Aorta (tissue), 5 donors: ENCODE results near the gene TTLL8. TPM values are rescaled to one million over a fixed set of nuclear protein-coding genes. Genes with fewer than 3 reads are reported as not detected.

Experiments
- ATAC-seq: fragments of 200-7000 bp; cut with Tn5 transposase; one replicate; pipeline ENCODE4 v1.9.1; 2022; ENCODE audit warnings: moderate library complexity; ENCODE audit not compliant: low FRiP score
- DNase-seq, 2 donors: peaks; one replicate each; pipeline ENCODE4 v3.0.0-alpha.2; 2020
- H3K27ac ChIP-seq, 2 donors: one replicate each; pipeline ENCODE4 v1.5.1; 2013; ENCODE audit warnings: low read length in 2 of 2, mild to moderate bottlenecking in 2 of 2, moderate library complexity in 2 of 2, control low read depth in 1 of 2, inconsistent platforms in 1 of 2, low read depth in 1 of 2
- H3K27me3 ChIP-seq, 2 donors: one replicate each; pipeline ENCODE4 v1.6.1; 2013; ENCODE audit warnings: control low read depth in 1 of 2, low read length in 1 of 2, mild to moderate bottlenecking in 1 of 2, moderate library complexity in 1 of 2; ENCODE audit not compliant: insufficient read depth in 2 of 2, control insufficient read depth in 1 of 2
- H3K36me3 ChIP-seq, 2 donors: one replicate each; pipeline ENCODE4 v1.6.1; 2013; ENCODE audit warnings: control low read depth in 1 of 2, low read length in 1 of 2, mild to moderate bottlenecking in 1 of 2; ENCODE audit not compliant: insufficient read depth in 2 of 2, control insufficient read depth in 1 of 2
- H3K4me1 ChIP-seq, 2 donors: one replicate each; pipeline ENCODE4 v1.6.1; 2013; ENCODE audit warnings: low read length in 2 of 2, control low read depth in 1 of 2, mild to moderate bottlenecking in 1 of 2, moderate library complexity in 1 of 2; ENCODE audit not compliant: insufficient read depth in 2 of 2, control insufficient read depth in 1 of 2
- H3K4me3 ChIP-seq, 2 donors: one replicate each; pipeline ENCODE4 v1.5.1; 2013; ENCODE audit warnings: low read length in 2 of 2, control low read depth in 1 of 2, mild to moderate bottlenecking in 1 of 2
- H3K9me3 ChIP-seq: one replicate; pipeline ENCODE4 v1.6.1; 2013; ENCODE audit warnings: mild to moderate bottlenecking, low read length; ENCODE audit not compliant: control insufficient read depth
- WGBS, 2 donors: extraction: QIAGEN DNeasy Blood & Tissue Kit; methylation state at CpG; one replicate each; pipeline ENCODE4 v1.1.7; 2013; 5-methylcytosine and 5-hydroxymethylcytosine counted together
- intact Hi-C, 2 donors: fragments of 100-400 bp; cut with DNase I; formaldehyde crosslinking; loops; one replicate each; pipeline versions ENCODE4 v1.14.2 to v1.15.0; 2022
- polyA plus RNA-seq, 2 donors: library from polyadenylated mRNA; stranded (reverse); fragments of 200-250 nt; gene quantifications; one replicate each; pipeline ENCODE4 v1.2.3, GENCODE V29; 2013
- total RNA-seq, 2 donors: library from RNA; stranded (reverse); fragmentation: NEBNext Ultra II Directional; extraction: Animal tissue kit (Norgen Biotek cat#: 25700); gene quantifications; one replicate each; pipeline ENCODE4 v1.2.1, GENCODE V29; 2021
- donor health status: healthy with polysubstance abuse.
- donor health status: Bipolar disorder and iron deficiency.
- donor health status: DM: no; HTN: no; CAD: no.
- donor health status: DM: no; HTN: no; CAD: no.
- donor health status: DM: yes; HTN: yes; CAD: no.

The TTLL8 gene
- total and polyA plus RNA-seq, 4 donors: not detected

DNA sequence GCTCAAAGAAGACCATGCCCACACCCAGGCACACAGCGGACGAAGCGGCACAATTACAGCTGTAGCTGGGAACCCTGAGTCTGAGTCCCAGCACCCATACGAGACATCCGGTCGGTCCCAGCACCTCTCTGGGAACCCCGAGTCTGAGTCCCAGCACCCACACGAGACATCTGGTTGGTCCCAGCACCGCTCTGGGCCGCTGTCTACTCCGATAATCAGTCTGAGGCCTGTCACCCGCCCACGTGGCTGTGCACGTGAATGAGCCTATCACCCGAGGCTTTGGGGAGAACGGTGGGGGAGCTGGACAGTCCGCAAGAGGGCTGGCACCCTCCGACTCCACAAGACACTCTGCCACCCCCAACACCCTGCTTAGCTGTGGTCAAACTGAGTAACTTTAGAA, 6.2 kb downstream of the TTLL8 start:
- Histone ChIP-seq H3K36me3 (no peaks in the 10 kb centered on the region), H3K27me3 (no peaks in the 10 kb centered on the region), H3K4me3 (no peak overlapping the region), H3K4me1 (no peaks in the 10 kb centered on the region), H3K27ac (no peak overlapping the region), H3K9me3 (peaks cover 3% of the 10 kb centered on the region)
- ATAC-seq: no peak
- peak; percentile 23 to 54 for DNase-seq
- intact Hi-C loops: no loop called here
- 90 to 91% methylated on average over 18 of the region's 18 CpGs for WGBS, 2 donors

DNA sequence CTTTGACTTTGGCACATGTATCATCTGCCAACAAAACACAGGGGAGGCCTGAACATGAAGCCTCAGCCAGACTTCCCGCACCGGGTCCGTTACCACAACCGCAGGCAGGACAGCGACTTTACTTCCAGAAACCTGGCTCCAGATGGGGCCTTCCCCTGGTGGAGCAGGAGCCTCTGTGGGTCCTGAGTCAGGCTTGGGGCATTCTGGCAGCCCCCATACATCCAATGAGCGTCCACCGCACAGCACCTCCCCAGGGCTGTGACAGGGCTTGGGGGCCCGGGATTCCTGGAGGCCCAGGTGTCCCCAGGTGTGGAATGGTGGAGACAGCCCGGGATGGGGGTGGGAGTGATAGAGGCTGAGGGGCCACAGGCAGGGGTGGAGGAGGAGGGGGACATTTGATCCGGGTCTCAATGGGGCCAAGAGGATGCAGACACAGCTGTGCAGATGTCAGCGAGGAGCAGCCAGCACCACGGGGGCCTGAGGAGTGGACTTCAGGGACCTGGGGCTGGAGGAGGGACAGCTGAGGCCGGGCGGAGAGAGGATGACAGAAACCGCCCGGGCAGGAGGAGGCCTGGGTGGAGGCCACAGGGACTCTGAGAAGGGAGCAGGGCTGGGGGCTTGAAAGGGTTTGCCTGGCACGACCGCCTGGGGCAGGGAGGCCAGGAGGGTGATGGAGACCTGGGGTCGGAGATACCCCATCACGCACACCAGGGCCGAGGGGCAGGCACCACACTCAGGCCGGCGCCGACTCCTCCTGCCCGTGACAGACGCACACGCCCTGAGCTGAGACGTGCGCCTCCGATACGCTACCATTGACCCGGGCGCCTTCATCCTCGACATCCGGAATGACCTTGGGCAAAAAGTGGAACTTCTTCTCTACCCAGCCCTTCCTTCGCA, 8.6 kb downstream of the TTLL8 start:
- 94% methylated on average over 36 of the region's 36 CpGs for WGBS, 2 donors
- H3K36me3 ChIP-seq: no peaks in the 10 kb centered on the region
- DNase-seq (peak; percentile 28 to 75), ATAC-seq (no peak)
- no peak overlapping the region for H3K4me3 ChIP-seq
- H3K4me1 ChIP-seq: no peaks in the 10 kb centered on the region
- H3K27ac ChIP-seq: no peak overlapping the region
- intact Hi-C loops: no loop called here
- no peaks in the 10 kb centered on the region for H3K27me3 ChIP-seq
- peaks cover 3% of the 10 kb centered on the region for H3K9me3 ChIP-seq

DNA sequence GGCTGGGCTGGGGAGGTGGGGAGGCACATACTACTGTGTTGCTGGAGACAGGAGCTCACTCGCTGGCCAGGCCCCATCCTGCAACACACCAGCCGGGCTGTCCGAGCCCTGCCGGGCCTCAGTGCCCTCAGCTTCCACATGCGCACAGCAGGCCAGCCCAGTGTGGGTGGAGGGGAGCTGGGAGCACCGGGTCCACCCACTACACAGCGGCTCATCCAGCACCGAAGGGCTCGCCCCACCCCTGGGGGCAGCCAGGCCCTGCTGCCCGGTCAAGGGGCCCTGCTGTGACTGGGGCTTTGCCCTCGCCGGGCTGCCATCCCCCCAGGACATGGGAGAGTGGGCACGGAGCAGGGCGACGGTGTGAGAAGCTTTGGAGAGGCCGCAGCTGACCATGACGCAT, 9.3 kb downstream of the TTLL8 start:
- H3K27me3 ChIP-seq: no peaks in the 10 kb centered on the region
- WGBS, 2 donors: 93% methylated on average over 15 to 17 of the region's 17 CpGs
- H3K36me3 ChIP-seq: no peaks in the 10 kb centered on the region
- peaks cover 3% of the 10 kb centered on the region for H3K9me3 ChIP-seq
- ATAC-seq (no peak), DNase-seq (peak; percentile 44 to 46)
- H3K4me3 ChIP-seq: no peak overlapping the region
- H3K4me1 ChIP-seq: no peaks in the 10 kb centered on the region
- no peak overlapping the region for H3K27ac ChIP-seq
- intact Hi-C loops: no loop called here

- Histone ChIP-seq H3K27me3 (no peaks in the 10 kb centered on the region), H3K9me3 (no peaks in the 10 kb centered on the region), H3K4me3 (no peak overlapping the region), H3K4me1 (no peaks in the 10 kb centered on the region), H3K36me3 (no peaks in the 10 kb centered on the region), H3K27ac (no peak overlapping the region)
- ATAC-seq (no peak), DNase-seq (peak; percentile 13 to 41)
- intact Hi-C loops: no loop called here
- WGBS, 2 donors: 85 to 89% methylated on average over 12 of the region's 12 CpGs
Measured at GRCh38 chr22:50048061-50048765, 9.9 kb downstream of the TTLL8 start.

- 93 to 96% methylated on average over 16 of the region's 16 CpGs for WGBS, 2 donors
- no peak overlapping the region for H3K4me3 ChIP-seq
Measured at GRCh38 chr22:50047346-50047745, 10.8 kb downstream of the TTLL8 start.

DNA sequence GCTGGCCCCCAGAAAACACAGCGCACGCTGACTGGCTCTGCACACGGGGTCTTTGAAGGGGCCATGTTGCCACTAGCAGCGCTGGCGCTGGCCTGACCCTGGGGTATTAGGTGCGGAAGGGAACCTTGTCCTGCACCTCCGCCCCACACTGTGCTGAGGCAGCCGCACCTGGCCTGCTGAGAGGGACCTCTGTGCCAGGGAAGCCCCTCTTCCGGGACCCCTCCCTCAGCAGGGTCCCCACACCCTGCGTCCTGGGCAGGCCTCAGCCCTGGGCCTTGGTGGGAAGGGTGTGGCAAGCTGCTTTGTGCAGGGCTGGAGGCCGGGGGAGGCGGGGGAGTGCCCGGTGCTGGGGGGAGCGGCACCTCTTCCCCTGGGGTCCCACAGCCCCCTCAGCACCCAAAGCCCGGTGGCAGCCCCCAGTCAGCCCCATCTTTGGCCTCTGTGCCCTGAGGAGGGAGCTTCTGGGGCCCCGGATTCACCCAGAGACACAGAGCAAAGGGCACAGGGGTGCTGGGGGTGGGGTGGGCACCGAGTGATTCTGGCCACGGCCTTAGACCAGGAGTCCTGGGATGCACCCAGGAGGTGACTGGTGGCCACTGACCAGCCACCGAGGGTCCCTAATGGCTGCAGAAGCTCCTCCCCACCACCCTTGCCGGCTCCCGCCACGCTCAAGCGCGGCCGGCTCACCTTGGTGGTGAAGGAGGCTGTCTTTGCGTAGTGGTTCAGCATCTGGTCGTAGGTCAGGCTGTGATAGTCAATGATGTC, 11.4 kb downstream of the TTLL8 start:
- Histone ChIP-seq H3K4me1 (no peaks in the 10 kb centered on the region), H3K27ac (no peak overlapping the region), H3K9me3 (no peaks in the 10 kb centered on the region), H3K27me3 (no peaks in the 10 kb centered on the region), H3K4me3 (no peak overlapping the region), H3K36me3 (no peaks in the 10 kb centered on the region)
- peak; percentile 14 to 65 for DNase-seq
- peak; percentile 56 for ATAC-seq
- intact Hi-C loops: no loop called here
- 92 to 94% methylated on average over 27 of the region's 27 CpGs for WGBS, 2 donors

More at GRCh38 chr22:50047346-50047745, 10.8 kb downstream of the TTLL8 start:
- H3K4me1 ChIP-seq: no peaks in the 10 kb centered on the region
- no peaks in the 10 kb centered on the region for H3K27me3 ChIP-seq
- H3K36me3 ChIP-seq: no peaks in the 10 kb centered on the region
- ATAC-seq (no peak), DNase-seq (peak; percentile 35 to 56)
- no peaks in the 10 kb centered on the region for H3K9me3 ChIP-seq
- no peak overlapping the region for H3K27ac ChIP-seq
- intact Hi-C loops: no loop called here

- intact Hi-C loops: no loop called here
- Histone ChIP-seq H3K4me1 (no peaks in the 10 kb centered on the region), H3K27ac (no peak overlapping the region), H3K27me3 (no peaks in the 10 kb centered on the region), H3K4me3 (no peak overlapping the region), H3K36me3 (no peaks in the 10 kb centered on the region), H3K9me3 (no peaks in the 10 kb centered on the region)
- 81 to 86% methylated on average over 18 to 19 of the region's 19 CpGs for WGBS, 2 donors
- ATAC-seq (peak; percentile 37), DNase-seq (peak in 1 of 2 donors; percentile 34)
Measured at GRCh38 chr22:50046019-50046415, 12.1 kb downstream of the TTLL8 start.

- DNase-seq (peak; percentile 37 to 62), ATAC-seq (peak; percentile 33)
- H3K4me1 ChIP-seq: no peaks in the 10 kb centered on the region
Measured at GRCh38 chr22:50045211-50046018, 12.7 kb downstream of the TTLL8 start.

More at GRCh38 chr22:50045211-50046018, 12.7 kb downstream of the TTLL8 start:
- intact Hi-C loops: no loop called here
- no peak overlapping the region for H3K27ac ChIP-seq
- no peaks in the 10 kb centered on the region for H3K27me3 ChIP-seq
- no peaks in the 10 kb centered on the region for H3K36me3 ChIP-seq
- 84 to 86% methylated on average over 33 to 35 of the region's 35 CpGs for WGBS, 2 donors
- H3K4me3 ChIP-seq: no peak overlapping the region
- no peaks in the 10 kb centered on the region for H3K9me3 ChIP-seq
